GM18867 (cell line): ENCODE measurements around the gene SURF6.
A peak's percentile ranks its signal among the peaks of the same experiment; 100 is the strongest.
"Not testable (repeated sequence)": the region's sequence is repeated elsewhere in the genome, so short reads cannot be mapped to it uniquely, and the experiment has no call there.

Experiments used
- ATAC-seq: cut with Tn5 transposase; IDR thresholded peaks from one replicate; pipeline ENCODE4 v1.9.1; 2021; ENCODE audit warnings: mild to moderate bottlenecking, moderate library complexity; ENCODE audit not compliant: unreplicated experiment

SURF6 gene

DNA sequence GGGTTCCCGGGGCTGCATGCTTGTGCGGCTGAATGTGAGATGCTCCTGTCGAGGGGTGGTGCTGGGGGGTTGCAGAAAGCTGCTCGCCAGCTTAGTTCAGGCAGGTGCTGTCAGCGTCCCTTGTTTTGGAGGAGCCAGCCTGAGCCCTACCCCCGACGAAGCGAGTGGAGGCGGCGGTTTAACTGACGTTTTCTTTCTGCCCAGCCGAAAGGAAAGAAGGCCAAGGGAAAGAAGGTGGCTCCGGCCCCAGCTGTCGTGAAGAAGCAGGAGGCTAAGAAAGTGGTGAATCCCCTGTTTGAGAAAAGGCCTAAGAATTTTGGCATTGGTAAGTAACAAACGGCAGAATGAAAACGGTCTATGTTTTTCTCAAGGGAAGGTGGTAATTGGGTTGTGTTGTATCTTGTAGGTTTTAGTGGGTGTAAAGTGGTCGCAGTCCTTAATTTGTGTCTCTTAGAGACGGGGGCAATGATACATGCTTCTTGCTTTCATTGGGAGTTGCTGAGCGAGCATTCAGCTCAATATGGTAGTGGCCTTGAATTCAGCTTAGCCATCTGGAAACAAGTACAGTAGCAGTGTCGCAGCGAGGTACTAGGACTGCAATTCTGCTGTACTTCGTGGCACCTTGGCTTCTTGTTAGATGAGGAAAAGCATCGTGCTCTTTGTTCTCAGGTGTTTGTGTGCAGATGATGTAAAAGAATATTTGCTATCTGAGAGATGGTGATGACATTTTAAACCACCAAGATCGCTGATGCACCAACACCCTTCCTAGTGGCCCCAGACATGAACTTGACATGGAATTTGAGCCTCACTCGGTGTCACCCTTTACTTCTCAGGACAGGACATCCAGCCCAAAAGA is 13.0 kb upstream of the SURF6 start:
- no peak for ATAC-seq

DNA sequence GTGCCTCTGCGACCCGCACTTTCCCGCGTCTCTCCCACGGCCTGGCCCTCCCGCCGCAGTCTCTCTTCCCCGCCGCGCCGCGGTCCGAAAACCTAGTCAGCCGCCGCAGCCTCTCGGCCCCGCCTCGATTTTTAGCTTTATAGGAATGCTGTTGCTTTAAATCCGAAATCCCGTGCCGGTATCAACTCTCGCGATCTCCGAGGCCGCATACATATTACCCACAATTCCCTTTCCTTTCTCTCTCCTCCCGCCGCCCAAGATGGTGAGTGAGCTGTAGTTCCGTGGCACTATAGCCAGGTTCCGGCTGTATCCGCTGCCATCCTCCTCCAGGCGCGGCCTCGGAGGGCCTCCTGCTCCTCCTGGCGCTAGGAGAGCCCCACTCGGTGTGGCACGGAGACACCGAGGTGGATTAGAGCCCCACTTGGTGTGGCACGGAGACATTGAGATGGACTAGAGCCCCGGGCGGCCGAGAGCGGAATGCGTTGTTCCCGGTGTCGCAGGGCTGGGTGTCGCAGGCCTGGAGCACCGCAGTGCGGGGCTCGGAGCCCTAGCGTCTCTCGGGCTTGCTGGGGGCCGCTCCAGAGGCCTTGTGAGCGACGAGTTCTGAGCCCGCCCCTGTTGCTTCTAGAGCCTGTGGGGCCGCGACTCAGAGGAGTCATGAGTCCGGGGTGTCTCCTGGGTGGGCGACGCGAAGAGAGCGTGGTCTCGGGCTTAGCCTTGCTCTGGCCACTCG is 12.2 kb upstream of the SURF6 start, which contains the start of the genes MED22 and RPL7A:
Gene MED22 (minus strand): TSS at position 147 of the 733 bp plus-strand sequence. CDS start 1,469 bp downstream, outside the sequence.
Gene RPL7A (plus strand): TSS at position 234 of the 733 bp plus-strand sequence. CDS start 26 bp downstream, at position 260.
- ATAC-seq, result peak; percentile 71

DNA sequence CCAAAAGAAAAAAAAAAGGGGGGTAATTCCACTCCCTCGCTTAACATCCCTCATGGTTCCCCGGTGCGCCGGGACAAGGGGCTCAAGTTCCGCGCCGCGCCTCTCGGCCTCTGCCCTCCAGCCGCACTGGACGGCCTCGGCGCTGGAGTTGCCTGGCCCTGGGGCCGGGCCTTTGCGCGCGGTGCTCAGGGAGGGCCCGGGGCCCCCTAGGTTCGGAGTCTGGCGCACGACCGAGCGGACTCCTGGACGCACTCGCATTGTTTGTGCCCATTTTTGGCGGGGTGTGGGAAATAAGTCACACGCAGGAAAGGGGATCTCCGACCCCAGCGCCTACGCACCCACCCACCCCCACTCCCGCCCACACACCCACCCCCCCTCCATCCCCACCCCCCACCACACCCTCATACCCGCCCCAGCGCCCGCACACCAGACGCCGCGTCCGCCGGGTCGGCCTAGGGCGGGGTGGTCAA is 11.6 kb upstream of the SURF6 start:
- ATAC-seq, result peak; percentile 37

DNA sequence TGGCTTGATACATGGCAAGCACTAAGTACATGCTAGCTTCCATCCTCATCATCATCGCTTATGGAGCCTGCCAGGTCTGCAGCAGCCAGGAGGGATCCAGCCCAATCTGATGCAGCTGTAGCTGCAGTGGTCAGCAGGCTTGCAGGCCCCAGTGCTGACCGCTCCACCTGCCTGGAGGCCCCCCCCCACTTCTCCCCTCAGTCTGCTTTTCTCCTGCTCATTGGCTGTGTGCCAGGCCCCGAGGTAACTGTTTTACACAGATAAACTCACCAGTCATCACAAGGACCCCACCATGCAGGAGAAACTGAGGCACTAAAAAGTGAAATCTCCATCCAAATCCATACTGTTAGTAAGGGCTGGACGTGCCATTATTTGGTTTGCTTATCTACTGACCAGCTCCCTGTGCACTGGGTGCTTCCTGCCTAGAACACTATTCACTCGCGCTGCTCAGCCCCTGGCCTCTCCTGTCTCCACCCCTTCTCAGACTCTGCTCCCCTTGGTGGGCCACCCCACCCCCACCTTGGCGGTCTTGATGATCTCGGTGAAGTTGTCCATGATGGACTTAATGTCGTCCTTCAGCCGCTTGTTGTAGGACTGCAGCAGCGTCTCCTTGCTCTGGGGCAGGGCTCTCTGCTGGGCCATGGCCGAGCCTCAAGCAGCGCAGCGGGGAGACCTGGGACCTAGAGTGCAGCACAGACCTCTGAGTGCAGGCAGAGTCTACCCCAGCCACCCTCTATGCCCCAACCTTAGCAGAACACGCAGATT is 10.2 kb upstream of the SURF6 start:
- ATAC-seq, result no peak

DNA sequence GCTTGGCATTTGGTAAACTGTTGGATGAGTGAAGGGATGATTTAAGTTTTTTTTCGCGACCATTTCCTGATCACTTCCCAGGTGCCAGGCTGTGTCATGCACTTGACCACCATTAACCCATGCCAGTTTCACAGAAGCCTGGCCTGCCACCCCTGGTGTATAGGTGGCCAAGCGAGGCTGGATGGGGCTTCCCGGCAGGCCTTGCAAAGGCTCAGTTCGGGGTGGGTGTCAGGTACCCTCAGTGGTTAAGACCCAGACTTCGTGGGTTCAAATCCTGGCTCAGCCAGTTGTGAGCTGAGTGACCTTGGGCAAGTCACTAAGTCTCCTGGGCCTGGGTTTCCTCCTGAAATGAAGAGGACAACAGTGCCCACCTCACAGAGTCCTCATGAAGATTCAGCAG is 9.6 kb upstream of the SURF6 start:
- no peak for ATAC-seq

DNA sequence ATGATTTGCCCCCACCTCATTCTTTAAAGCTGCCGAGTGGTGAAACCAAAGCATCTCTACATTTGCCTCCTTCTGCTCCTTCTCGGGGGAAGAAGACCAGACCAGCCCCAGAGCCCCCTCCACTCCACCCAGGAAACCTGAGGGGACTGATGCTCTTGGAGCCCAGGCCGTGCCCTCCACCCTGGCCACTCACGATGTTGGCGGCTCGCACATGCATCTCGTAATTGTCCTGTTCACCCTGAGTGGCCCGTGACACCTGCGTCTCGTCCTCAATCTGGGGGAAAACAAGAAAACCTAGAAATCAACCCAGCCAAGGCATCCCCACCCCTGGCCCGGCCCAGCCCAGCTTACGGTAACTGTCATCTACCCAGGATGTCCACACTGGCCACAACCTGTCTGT is 9.0 kb upstream of the SURF6 start:
- ATAC-seq, result no peak

DNA sequence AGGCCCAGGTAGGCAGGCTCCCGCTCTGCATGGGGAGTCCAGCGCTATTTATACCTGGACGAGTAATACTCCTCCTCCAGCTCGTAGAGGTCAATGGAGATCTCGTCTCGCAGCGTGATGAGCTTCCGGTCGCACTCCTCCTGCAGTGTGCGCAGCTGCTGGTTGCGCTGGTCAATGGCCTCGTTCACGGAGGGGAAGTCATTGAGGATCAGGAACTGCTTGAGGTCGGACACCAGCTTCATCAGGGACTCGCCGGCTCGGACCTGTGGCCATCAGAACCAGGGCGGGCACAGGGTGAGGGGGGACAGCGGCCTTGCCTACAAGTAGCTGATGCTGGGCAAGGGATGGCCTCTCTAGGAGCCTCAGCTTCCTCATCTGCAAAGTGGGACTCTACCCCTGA is 8.1 kb upstream of the SURF6 start:
- ATAC-seq, result no peak

DNA sequence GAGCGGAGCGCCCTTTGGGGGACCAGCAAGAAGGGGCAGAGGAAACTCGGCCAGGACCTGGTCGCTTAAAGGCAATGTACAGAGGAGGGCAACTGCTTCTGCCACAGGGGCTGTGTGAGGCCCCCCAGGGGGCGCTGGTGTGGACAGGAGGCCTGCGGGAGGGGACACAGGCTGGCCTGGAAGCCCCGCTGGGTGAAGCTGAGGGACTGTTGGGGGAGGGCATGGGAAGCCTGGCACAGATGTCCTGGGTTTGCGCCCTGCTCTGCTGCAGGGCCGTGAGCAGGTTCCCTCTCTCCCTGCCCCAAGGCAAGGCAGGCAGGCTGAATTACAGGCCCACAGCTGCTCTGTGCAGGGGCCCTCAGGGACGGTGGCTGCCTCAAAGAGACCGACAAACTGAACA is 6.6 kb upstream of the SURF6 start:
- ATAC-seq, result no peak

DNA sequence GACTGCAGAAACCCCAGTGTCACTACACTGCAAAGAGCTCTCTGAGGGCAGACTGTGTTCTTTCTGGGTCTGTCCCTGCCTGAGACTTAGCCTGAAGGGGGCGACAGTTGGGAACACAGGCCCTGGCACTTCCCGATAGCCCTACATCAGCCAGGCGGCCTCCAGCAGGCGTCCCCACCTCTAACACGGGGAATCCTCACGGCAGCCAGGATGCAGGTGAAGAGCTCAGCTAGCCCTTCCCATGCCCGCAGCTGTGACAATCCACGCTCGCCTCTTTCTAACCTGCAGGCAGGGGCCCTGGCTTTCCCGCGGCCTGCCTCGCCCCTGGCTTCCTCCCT is 6.0 kb upstream of the SURF6 start:
- no peak for ATAC-seq

DNA sequence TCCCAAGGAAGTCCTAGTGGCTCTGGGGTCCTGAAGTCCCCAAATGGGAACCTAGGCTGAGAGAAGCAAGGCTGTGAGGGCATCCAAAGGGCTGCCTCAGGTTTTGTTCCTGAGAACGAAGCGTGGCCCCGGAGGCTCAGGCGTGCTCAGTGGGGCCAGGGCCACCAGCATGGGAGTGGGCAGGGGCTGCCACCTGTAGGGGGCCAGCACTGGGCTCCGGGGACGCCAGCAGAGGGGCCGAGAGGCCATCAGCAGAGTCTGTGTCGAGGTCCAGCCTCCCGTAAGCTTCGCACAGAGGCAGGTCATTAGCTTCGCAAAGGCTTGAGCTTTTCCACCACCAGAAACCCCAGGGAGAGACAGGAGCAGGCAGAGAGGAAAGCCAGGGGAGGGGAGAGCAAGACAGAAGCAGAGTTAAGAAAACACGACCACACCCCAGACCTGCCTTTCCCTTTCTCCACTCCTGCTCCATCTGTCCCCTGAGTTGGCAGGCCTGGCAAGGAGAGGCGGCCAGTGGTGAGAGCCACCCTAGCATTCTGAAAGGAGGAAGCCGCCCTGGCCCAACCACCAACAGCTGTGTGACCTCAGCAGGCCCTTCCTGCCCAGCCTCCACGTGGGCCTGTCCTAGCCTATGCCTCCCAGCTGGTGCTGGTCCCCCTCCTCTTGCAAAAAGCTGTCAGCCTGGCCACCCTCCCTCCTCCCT is 5.5 kb upstream of the SURF6 start:
- no peak for ATAC-seq

DNA sequence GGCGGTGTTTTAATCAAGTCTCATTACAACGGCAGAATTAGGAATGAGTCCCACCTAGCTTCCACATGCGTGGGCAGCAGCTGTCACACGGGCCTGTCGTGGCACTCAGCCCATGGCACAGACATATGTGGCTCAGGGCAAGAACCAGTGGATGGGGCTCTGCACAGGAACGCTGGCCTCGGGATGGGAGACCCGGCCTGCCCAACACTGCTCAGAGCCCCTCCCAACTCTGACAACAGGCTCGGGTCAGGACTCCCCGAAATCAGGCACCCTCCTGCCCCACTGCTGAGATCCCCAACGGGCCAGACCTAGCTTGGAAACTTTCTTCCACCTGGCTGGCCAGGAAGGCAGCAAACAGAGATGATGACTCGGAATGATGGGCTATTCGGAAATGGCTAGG is 4.9 kb upstream of the SURF6 start:
- no peak for ATAC-seq

DNA sequence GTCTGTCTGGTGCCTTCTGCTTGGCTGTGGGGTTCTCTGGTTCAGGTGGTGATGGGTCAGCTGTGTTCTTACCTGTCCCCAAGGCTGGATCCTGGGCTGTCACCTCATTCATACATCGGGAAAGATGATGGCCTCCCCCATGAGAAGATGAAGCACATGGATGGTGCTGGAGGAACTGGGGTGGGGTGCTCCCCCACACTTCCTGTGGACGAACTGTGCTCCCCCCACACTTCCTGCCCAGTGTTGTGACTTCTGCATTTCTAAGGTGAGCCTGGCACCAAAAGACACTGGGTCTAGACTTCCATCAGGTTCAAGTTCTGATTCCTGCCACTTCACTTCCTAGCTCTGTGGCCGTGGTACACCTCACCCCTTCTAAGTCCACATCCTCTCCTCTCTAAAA is 4.3 kb upstream of the SURF6 start:
- no peak for ATAC-seq

DNA sequence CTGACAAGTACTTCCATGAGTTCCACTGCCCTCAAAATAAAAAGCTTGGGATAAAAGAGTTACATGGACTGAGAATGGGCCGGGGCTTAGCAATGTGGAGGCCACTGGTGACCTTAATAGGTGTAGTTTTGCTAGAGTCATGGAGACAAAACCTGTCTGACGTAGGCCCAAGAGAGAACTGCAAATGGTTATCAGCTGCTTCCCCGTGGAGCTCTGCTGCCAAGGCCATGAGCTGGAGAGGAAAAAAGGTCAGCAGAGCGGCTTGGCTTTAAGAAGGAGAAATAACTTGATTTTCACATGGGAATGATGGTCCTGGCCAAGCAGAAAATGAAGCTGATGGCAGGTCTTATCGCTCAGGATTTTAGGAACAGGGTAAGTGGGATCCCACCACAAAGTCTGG is 3.7 kb upstream of the SURF6 start:
- no peak for ATAC-seq

DNA sequence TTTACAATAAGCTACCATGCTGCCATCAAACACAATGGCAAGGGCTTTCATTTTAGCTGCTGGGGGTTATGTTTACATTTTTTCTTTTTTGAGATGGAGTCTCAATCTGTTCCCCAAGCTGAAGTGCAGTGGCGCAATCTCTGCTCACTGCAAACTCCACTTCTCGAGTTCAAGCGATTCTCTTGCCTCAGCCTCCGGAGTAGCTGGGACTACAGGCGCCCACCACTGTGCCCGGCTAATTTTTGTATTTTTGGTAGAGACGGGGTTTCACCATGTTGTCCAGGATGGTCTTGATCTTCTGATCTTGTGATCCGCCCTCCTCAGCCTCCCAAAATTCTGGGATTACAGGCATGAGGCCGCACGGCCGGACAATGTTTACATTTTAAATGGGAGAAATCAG is 1.1 kb downstream of the SURF6 start:
- not testable (repeated sequence) for ATAC-seq

DNA sequence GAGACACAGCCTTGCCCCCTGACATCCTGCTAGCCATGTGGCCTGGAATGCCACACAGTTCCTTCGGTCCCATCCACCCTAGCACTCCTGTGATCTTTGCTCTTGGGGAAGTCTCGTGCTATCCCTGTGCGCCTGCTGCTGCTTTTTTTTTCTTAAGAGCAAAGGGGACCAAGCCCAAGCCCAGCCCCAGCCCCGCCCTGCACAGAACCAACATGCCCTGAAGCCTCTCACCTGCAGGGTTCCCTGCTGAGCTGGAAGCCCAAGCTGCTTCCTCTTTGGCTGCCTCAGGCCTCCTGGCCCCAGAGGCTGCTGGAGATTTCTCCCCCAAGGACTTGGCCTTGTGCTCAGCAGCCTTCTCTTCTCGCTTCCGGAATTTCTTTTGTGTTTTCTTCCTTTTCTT is 1.8 kb downstream of the SURF6 start:
- no peak for ATAC-seq

DNA sequence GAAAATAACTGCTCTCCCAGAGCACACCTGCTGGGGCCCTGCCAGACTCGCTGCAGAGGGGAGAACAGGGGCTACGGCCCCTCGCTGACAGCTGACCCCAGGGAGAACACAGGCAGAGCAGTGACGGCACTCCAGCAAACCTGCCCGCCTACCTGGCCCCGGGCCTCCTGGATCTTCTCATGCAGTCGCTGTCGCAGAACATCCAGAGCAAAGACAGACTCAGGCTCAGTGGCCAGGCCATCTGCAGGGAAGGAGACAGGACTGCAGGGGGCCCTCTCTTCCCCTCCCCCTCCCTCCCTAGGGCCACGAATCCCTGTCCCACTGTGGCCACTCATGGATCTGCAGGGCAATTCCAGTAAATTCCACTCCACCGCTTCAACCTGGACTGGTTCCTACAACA is 2.4 kb downstream of the SURF6 start:
- ATAC-seq, result no peak

DNA sequence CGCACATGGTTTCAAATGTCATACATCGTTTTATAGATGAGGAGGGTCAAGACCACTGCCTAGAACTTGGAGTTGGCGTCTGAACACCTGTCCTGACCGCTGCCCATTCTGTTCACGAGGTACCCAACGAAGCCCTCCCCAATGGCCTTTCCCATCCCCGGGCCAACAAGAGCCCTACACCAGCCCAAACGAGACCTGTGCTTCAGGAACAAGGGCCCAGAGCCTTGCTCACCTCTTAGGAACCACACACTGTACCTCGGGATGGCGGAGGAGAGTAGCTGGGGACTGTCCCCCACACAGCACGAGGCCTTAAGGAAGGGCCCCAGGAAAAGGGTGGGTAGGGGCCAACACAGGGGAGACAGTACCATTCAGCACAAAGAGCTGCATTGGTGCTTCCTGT is 3.0 kb downstream of the SURF6 start:
- ATAC-seq, result no peak

DNA sequence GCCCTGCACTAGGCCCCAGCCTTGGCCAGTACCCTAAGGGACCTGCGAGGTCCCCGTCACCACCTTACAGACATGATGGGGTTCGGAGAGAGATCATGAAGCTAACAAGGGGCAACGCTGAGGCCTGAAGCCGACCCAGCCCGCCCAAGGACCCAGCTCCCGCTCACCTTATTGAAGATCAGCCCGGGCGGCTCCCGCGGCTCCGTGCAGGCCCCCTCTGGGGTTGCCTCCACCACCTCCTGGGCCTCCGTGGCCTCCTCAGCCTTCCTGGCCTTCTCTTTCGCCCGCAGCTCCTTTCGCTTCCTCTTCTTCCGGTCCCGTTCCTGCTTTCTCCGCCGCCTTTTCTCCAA is 3.6 kb downstream of the SURF6 start:
- ATAC-seq, result no peak

DNA sequence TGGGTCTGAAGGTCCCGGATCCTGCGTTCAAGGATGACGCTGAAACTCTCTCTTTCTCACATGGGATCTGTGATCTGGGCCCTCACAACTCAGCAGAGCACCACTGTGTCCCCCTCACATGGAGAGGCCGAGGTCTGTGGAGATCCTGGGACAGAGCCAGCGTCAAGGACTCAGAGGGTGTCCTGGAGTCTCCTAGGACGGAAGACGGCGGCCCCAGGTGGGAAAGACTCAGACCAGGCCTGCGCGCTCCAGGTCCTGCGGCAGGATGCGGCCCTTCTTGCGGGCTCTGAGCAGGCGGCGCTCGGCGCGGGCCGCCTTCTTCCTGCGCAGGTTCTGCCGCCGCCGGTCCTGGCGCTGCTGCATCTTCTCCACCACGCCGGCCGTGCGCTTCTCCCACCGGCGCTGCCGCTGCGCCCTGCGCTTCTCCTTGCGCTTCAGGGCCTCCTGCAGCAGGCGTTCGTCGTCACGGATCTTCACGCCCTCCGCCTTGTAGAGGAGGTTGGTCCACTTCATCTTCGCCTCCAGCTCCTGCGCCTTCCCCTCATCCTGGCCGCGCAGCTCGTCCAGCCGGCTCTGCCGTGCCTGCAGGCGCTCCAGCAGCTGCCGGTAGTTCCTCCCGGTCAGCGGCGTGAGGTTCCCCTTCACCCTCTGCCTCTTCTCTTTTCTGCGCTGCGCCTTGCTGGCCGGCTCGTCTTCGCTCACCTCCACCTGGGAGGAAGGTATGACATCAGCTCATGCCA is 4.2 kb downstream of the SURF6 start:
- ATAC-seq, result no peak

DNA sequence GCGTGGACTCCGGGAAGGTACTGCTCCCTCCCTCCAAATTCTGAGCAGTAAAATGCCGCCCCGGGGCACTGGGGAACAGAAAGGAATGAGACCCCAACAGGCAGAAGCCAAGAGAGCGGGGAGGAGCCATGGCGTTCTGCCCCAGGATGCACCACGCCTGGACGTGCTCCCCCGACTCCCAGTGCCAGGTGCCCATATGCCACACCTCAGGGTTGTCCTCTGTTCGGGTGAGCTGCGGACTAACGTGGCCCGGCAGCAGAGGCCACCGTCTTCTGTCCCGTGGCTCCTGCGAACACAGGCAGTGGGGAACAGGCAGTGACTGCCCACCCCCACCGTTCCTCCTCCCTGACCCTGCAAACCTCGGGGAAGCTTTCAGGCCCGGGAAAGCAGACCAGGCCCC is 4.8 kb downstream of the SURF6 start:
- no peak for ATAC-seq
